NCI-H82 treated with DMSO at 0.1 percent for 48 hours (cell line): ENCODE results near the gene EXOC2.

Experiments
- DNase-seq: peaks from one replicate; lab custom pipeline; 2025; ENCODE audit not compliant: unreplicated experiment; lab: John Stamatoyannopoulos, UW

The EXOC2 gene

DNA sequence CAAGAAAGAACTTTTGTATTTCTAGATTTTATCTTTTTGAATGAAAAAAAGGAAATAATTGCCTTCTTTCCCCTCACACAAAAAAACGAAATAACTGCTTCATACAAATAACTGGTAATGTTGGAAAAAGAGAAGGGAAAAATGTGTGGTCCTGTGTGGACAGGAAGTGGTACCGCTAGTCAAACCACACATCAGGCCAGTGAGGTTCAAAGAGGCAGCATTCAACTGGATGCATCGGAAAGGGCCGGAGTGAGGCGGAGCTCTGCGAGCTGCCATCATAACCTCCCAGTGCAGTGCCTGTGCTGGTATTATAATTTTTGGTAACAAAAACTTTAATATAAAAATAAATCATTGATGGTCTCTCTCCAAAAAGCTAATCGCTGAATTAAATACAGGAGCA lies 190.2 kb downstream of the EXOC2 start:
- no peak for DNase-seq

DNA sequence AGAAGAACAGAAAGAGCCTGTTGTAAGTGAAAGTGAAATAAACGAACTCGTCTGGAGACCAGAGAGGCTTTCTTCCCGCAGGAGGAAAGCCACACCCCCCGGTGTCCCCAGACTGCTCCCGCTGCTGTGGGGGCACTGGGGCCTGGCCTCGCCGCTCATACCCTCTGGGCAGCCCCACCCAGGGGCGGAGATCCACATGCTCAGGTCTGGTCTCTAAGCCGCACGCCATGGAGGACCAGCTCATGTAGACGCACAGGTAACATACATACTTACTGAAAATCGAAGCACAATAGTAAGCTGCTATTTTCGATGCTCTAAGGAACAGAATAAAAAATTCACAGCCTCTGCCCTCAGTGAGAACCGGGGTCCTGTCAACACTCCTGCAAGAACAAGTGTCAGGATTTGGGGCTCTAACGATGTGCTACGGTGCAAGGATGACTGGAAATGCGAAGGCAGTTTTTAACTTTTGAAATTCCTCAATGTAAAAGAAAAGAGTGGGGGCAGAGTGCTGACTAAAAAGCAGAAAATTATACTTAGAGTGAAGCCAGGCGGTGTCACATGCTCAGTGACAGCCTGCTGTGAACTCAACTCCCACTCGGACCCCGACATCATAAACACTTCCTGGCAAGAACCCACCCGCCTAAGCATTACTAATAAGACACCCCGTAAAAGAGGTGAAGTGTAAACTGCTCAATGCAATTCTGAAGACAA lies 190.9 kb downstream of the EXOC2 start:
- no peak for DNase-seq

DNA sequence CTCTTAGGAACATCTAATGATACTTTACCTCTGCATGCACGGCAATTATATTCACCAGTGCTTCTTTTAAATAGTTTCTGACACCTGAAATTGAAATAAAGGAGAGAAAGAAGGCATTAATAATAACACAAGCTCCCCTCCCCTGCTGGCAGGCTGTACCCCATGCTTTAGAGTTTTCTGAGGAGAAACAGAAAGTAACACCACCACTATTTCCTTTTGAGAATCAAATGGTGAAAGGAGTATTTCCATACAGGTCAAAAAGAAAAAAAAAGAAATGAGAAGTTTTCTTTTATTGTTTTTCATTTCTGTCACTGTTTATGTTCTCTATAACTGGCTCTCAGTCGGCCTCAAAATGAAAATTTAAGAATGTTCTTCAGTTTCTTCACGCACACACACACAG lies 193.3 kb downstream of the EXOC2 start:
- no peak for DNase-seq

DNA sequence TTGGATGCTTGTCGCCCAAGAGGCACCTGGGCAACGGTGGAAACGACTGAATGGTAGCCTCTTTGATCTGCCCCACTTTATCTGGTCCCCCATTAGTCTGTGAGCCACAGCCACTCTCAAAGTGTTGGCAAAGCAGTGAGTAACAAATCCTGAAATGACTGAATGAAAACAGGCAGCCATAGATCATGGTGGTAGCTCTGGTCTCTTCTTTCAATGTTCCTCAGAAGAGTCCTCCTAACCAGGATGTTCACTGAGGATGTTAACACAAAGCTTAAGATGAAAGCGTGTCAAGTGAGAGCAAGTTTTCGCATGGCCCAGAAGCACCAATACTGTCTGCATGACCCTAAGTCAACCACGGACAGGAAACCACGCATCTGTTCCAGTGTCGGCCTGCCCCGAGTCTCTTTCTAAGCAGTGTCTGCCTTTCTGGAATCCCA lies 194.1 kb downstream of the EXOC2 start:
- DNase-seq, result no peak

DNA sequence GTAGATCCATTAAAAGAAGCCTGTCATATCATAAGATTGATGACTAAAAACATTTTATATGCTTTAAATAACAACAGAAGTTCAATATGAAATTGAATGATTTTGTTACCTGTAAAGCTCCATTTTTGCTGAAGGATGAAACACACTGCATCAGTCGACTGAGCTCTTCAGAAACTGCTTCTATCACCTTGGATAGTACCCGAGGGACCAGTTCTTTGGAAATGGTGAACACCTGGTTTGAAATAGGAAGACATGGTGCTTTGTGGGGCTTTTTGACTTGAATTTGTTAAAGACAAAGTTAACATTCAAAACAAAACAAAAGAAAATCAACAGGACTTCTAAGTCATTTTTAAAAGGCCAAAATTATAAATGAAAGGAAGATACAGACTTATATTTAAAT lies 195.7 kb downstream of the EXOC2 start:
- no peak for DNase-seq

DNA sequence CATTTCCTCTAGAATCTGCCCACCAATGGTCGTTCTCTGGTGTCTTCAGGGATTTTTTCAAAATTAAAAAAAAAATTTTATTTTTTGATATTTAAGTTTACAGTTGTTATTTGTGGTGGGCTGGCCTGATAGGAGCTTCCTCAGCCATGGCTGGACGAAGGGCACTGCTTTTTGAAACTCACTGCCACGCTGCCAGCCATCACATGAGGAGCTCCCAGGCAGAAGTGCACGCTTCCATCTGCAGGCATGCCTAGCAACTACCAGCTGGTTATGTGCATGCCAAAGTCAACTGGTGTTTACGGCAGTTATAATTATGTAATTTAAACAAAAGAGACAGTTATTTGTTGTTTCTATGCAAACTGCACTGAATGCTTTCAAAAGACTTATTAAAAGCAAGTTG lies 196.3 kb downstream of the EXOC2 start:
- no peak for DNase-seq

DNA sequence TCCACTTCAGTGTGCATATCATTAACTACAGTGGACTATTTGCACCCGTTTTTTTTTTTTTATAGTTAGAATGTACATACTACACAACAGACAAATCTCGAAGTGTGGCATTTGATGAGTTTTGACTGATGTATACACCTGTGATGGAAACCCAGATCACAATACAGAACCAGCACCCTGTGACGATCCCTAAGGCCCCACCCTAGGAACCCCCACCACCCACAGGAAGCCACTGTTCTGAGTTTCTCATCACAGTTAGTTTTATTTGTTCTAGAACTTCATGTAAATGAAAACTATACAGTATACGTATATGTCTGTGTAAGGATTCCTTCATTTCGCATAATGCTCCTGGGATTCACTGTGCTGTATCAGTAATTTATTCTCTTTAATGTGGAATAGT lies 198.5 kb downstream of the EXOC2 start:
- no peak for DNase-seq

DNA sequence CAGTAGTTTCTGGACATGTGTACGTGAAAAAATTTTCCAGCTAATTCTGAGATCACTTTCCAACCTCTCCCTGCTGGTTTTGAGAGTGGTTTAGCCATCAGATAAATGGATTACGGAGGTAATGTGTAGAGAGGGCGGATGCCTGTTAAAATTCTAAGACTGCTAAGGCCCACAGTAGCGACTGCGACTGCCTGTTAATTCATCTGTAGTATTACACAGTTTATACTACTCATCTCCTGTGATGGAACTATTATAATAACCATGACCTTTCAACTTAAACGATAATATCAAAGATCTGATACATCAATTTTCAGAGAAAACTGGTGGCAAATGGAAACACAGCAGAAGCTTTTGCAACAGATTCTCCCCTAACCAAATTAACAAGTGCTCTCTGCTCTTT lies 199.1 kb downstream of the EXOC2 start:
- DNase-seq, result no peak

DNA sequence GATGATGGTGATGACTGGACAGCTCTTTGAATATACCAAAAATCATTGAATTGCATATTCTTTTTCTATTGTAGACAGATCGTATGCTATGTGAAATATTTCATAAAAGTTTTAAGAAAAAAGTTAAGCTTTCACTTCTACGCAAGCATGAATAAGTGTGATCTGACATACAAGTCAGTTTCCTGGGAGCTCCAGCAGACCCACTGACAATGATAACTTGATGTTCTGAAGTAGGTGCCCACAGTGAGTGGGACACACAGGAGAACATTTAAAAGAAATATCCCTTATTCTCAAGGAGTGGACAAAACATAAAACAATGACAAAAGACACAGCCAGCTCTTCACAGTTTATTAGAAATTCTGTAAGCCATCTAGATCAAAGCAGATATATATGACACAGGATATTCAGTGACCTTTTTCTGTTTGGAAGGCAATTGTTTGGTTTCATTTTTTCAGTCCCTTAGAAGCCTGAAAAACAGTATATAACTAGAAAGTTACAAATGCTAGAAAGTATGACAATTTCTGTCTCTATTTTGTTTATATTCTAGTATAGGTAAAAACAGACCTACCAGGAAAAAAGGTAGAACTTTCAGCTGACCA lies 200.0 kb downstream of the EXOC2 start:
- no peak for DNase-seq

DNA sequence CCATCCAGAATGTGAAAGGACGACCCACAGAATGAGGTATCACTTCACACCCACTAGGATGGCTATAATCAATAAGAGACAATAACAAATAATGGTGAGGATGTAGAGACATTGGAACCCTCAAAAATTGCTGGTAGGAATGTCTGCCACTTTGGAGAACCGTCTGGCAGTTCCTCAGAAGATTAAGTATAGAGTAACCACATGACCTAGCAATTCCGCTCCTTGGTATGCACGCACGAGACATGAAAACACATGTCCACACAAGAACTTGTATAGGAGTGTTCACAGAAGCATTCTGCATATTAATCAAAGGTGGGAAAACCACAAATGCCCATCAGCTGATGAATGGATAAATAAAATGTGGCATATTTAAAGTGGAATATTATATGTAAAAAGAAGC lies 200.8 kb downstream of the EXOC2 start:
- DNase-seq, result no peak

DNA sequence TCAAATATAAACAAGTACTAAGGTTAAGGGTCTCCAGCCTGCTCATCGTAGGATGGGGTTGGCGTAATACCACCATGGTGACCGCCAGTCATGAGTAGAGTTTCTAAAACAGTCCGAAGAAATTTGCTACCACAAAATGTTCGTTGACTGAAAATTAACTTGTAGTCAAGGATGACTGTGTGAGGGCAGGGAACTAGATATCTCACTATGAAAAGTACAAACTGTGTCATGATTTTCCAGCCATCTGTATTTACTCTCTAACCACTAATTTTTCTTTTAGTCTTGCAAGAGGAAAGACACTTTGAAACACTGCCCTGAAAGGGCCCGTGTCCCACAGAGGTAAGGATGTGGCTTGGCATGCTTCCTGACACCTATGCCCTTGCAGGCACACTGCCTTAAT lies 201.7 kb downstream of the EXOC2 start:
- no peak for DNase-seq

DNA sequence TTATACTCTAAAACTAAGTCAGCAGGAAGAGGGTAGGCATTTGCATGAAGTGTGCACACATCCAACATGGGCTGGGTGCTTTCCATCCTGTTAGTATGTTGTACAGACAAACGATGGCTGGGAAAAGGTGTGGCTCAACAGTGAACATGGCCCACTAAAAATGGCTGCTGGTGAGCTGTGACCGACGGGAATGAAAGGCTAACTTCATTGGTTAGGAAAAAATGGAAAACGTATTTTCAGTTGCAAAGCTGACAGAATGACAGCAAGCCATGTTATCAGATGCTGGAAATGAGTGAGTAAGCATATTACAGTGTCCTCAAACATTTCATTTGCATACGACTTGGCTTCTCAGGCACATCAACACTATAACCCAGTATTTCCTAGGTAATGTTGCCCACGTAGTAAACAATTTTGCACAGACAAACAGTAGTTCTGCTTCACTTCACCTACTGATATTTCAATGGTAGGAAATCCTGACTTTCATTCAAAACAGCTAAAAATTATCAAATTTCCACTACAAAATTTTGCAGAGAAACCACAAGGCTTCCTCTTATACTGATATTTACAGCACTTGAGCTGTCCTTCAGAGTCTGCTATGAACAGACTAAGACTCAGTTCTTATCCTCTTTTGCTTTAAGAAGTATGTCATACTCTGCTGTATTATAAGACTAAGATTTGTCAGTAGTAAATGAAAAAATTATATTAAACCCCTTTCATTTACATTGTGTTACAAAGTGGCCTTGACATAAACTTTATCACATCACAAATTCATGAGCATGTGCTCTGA lies 202.5 kb downstream of the EXOC2 start:
- DNase-seq, result no peak

DNA sequence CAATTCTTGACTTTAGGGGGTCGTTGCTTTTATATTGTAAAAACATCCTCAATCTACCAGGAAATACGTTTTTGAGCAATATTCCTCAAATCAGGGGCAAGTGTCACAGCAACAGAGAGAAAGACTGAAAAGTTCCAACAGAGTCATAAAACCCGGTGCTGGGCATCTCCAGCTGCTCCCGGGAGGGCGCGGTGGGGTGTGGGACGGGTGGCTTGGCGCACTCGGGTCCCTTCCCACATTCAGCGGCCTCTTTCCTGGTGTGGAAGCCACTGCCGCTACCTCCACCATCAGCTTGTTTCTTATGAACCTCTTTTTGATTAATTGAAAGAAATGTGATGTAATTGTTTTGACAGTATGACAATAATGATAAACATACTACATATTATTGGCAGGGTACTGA lies 203.2 kb downstream of the EXOC2 start:
- no peak for DNase-seq

DNA sequence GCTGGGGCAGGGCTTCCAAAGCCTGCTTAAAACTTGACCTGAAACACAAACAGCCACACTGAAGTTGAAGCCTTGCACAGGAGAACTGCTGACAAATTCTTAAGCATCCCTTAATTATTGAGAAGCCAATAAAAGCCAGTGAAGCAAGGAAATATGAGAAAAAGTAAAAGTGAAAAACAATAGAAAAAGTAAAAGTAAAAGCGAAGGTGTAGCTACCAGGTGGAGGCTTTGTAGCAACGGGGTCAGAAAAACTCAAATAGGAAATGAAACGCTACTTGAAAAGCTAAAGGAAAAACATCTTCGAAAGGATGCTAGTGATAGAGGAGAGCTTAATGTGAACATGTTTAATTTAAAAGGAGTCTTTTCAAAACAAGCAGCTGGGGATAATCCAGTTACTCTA lies 203.9 kb downstream of the EXOC2 start:
- DNase-seq, result peak; percentile 25

DNA sequence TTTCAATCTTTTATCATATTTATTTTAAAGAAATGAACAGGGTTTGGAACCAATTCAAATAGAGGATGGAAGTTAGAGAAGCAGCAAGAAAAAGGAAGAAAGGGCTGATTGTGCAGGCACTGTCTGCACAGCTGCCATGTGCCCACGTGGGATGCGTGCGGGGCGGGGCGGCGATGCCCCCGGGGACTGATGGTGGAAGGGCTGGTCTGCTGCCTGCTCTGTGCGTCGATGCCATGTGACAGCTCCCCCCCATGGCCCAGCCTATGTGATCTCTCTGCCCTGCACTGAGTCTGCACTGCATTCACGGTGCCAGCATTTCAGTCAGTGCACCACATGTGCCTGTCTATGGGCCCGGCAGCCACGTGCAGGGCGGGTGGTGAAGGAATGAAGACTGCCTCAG lies 205.0 kb downstream of the EXOC2 start:
- no peak for DNase-seq

DNA sequence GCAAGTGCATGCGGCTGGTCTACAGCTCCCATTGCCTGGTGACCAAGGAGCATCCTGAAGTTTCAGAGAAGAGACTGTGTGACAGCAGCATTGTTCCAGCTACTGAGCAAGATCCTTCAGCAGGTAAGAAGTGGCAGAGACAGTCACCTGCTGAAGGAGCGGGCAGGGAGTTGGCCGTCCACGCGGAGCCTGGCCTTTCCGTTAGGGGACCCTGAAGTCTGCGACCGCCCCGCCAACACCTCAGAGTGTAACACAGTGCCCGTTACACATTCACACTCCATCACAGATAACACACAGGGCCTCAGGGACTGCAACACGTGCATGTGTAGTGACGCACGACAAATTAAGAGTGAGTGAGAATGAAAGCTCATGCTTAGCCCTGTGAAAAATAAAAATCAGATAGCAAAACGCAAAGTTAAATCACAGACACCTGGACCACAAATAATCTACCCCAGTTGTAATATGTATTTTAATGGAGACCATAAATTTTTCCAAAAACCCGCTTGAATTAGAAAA lies 207.2 kb downstream of the EXOC2 start:
- no peak for DNase-seq

DNA sequence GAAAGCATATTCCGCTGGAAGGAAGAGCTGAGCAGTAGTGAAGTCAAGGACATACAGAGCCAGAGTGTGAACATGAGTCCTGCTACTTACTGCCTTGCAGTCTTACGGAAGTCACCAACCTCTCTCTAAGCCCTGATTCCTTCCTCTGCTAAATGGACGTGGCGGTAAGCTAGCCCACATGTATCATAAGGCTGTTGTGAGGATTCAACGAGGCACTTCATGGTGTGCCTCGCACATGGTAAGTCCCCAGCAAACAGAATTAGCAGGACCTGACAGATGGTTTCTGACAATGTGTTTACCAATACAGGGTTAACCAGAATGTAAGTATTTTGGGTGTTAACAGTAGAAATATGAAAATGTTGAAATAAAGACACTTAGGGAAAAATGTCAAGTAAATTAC lies 208.2 kb downstream of the EXOC2 start:
- no peak for DNase-seq

DNA sequence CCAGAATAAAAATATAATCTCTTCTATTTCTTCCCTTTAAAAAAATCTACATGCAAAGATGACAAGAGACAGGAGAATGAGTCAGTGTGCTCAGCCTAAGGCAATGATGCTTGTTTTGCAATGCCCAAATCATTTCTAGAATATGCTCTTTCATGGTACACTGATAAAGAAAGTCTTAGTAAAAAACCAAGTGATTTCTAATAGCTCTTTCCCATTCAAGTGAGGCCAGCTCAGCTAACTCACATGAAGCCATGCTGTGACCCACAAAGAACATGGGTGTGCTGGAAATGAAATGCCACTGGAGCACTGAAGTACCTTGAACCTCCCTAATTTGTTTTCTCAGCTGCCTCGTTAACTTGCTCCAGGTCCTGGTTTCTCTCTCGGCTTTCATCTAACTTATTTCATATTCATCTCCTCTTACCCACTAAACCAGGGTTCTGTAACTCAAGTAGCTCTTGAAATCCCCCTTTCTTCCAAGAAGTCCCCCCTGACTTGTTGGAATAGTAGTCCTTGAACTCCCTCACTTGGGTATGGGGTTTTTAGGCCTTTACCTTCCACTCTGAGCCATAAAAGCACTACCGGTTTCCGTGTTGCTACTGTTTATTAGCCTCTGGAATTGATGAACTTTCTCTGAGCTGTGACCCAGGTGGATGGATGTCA lies 208.7 kb downstream of the EXOC2 start:
- DNase-seq, result no peak

DNA sequence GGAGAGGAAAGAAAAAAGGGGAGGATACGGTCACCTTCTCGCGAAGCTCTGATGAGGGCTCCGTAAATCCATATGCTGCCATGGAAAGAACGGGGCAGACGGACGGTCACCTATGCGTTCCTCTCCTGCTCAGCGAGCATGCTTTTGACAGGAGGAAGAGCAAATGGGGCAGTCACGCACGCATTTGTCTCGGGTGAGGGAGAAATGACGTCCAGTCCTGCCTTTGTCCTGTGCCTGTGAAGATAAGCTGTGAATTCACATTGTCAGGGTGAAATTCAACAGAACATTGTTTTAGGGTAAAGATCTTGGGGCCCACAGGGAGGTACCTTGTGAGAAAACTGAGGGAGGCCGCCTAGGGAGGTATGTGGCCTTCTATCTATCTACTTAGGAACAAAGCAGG lies 217.6 kb downstream of the EXOC2 start:
- no peak for DNase-seq

DNA sequence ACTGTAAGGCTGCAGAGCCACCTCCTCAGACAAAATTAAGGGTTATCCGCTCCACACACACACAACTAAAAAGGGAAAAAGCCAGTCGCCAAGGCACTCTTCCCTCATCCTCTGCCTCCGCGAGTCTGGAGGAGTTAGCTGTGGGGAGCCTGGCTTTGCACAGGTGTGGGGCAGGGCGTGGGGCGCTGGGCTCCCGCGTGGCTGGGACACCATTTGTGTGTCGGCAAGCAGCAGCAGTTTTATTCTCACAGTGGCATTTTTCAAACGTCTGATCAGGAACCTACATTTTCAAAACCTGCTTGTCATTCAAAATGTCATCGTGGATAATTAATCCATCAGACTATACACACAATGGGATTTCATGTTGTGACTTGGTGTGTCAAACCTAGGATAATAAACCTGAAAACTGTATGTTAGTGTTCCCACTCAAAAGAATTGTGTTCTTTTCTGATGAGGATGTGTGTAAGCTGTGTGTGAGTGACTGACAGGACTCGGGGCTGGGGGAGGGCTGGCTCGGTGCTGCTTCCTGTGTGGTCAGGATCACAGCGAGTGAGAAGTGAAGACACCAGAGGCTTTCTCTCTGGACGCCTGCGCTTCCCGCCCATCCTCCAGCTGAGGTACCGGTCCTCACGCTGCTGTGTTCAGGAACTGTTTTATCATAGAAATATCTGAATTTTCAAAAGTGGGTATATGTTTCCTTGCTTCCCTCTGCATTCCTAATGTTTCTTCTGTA lies 218.3 kb downstream of the EXOC2 start:
- DNase-seq, result no peak
